Stimulated activated CD8-positive, alpha-beta memory T cell treated with anti-CD3 and anti-CD28 coated beads, Interleukin-15, amount 100 ng/mL, for 48 hours (primary cell): ENCODE measurements around the gene MEPCE.

ENCODE experiments used
- DNase-seq, 2 donors: peaks; one replicate each; pipeline ENCODE4 v3.0.0-alpha.2; 2020; ENCODE audit warnings: low read depth in 2 of 2

The MEPCE gene

DNA sequence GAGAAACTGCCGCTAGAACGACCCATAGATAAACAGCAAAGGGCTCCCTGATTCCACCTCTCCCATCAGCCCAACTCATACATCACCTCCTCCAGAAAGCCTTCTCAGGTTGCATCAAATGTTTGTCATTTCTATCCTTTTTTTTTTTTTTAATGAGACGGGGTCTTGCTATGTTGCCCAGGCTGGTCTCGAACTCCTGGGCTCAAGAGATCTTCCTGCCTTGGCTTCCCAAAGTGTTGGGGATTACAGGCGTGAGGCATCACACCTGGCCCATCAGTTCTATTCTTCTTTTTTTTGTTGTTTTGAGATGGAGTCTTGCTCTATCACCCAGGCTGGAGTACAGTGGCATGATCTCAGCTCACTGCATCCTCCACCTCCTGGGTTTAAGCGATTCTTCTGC lies 27.4 kb downstream of the MEPCE start:
- no peak for DNase-seq

DNA sequence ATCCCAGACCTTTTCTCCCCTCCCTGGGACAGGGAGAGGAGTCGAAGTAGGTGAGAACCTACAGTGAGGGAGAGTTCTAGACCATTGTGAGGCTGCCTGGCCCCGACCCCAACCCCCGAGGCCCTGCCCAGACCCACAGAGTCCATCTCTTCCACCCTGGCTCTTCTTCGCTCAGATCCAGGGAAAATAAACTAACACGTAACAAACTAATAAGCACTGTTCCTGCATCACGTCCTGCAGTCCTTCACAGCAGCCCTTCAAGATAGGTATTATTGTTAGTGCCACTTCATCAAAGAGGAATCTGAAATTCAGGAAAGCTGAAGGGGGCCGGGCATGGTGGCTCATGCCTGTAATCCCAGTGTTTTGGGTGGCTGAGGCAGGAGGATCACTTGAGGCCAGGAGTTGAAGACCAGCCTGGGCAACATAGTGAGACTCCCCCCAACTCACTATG lies 34.6 kb downstream of the MEPCE start, which contains the start of gene SPACDR:
TSS of gene SPACDR (minus strand) at position 51 of the 451 bp plus-strand sequence. CDS start 235 bp downstream, outside the sequence.
- DNase-seq = no peak

DNA sequence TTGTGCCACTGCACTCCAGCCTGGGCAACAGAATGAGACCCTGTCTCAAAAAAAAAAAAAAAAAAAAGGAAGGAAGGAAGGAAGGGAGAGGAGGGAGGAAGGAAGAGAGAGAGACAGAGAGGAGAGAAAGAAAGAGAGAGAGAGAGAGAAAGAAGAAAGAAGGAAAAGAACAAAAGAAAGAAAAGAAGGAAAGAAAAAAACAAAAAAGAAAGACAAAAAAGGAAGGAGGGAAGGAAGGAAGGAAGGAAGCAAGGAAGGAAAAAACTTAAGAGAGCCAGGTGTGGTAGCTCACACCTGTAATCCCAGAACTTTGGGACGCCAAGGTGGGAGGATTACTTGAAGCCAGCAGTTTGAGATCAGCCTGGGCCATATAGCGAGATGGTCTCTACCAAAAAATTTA lies 35.2 kb downstream of the MEPCE start:
- DNase-seq = no peak

DNA sequence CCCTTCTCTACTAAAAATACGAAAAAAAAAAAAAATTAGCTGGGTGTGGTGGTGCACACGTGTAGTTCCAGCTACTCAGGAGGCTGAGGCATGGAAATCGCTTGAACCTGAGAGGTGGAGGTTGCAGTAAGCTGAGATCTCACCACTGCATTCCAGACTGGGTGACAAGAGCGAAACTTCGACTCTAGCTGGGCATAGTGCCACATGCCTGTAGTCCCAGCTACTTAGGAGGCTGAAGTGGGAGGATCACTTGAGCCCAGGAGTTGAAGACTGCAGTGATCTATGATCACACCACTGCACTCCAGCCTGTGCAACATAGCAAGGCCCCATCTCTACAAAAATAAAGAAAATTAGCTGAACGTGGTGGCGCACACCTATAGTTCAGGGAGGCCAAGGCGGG lies 35.7 kb downstream of the MEPCE start:
- DNase-seq = no peak

DNA sequence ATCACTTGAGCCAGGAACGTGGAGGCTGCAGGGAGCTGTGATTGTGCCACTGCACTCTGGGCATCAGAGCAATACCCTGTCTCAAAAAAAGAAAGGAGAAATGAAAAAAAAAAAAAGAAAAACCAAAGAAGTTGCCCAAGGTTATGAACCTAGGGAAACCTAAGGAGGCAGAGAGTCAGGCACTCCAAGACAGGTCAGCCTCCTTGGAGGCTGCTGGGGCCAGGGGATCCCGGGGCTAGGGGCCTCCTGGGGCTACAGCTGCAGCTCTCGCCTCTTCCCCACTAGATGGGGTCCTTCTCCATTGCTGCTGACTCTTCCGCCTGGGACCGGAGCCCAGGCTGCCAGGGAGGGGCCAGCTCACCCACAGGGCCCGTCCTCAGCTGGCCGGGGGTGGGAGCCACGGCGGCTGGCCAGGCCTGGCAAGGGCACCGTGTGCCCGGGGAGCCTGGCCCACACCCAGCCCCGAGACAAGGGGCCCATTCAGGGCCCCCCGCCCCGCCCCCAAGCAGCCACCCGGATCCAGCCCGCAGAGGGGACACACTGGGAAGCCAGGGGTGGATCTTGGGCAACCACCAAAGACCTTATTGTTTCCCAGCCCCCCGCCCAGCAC lies 36.2 kb downstream of the MEPCE start:
- DNase-seq = no peak

DNA sequence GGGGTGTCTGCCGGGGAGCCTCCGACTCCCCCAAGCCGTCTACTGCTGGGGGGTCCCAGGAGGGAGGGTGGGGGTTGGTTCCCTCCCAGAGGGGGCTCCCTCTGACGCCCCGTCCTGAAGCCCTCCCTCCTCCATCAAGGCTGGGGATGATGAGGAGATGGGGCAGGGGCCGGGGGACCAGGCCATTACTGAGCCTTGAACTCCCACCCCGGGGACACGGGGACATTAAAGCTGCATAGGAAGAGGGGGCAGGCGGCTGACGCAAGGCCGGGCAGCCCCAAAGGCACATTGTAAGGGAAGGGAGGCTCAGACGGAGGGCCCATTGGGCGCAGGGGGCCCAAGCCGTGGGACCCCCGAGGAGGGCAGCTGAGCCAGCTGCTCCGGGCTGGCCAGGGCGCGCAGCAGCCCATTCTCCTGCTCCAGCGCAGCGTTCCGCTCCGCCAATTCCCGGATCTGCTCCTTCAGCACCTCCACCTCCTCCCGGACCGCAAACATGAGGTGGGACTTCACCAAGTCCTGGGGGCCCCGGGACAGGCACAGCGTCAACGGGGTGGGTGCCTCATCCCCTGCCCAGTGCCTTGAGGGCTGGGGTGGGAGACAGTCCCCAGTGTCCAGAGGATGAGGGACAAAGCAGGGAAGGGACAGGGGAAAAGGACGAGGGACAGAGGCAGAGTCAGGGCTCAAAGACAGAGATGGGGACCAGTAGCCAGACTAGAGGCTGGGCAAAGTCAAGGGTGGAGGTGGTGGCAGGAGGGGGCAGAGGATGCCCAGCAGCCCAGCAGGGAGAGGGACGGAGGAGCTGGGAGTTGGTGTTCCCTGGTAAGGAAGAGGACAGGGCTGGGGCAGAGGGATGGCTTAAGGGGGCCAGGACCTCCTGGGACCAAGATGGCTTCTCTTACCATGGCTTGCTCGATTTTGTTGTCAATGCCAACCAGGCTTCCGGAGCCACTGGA lies 37.3 kb downstream of the MEPCE start:
- no peak for DNase-seq

DNA sequence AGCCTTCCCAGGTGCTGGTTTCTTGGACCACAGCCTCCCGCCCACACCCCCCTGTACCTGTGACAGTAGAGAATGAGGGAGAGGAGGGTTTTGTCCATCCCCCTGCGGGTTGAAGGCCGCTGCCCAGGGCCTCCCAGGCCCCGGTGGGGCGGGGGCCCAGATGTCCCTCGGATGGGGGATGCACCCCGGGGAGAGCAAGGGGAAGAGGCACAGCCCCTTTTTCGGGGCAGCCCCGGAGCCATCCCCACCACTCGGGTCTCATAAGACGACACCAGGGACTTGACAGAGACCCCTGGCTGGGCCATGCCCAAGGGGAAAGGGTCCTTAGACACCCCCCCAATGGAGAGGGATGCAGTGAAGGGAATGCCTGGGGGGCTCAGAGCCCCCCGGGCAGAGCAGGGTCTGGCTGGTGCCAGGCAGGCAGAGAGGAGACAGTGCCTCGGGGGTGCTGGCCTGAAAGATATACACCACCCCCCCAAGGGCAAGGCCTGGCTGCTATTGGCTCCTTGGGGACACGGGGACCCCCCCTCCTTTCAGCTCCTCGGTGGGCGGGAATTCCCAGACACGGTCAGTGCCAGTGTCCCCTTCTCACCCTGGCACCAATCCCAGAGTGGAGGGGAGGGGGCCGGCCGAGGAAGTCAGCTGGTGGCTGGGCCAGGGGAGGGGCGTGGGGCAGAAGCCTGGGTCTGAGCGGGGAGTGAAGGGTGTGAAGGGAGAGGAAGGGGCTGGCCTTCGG lies 38.2 kb downstream of the MEPCE start:
- DNase-seq = no peak

DNA sequence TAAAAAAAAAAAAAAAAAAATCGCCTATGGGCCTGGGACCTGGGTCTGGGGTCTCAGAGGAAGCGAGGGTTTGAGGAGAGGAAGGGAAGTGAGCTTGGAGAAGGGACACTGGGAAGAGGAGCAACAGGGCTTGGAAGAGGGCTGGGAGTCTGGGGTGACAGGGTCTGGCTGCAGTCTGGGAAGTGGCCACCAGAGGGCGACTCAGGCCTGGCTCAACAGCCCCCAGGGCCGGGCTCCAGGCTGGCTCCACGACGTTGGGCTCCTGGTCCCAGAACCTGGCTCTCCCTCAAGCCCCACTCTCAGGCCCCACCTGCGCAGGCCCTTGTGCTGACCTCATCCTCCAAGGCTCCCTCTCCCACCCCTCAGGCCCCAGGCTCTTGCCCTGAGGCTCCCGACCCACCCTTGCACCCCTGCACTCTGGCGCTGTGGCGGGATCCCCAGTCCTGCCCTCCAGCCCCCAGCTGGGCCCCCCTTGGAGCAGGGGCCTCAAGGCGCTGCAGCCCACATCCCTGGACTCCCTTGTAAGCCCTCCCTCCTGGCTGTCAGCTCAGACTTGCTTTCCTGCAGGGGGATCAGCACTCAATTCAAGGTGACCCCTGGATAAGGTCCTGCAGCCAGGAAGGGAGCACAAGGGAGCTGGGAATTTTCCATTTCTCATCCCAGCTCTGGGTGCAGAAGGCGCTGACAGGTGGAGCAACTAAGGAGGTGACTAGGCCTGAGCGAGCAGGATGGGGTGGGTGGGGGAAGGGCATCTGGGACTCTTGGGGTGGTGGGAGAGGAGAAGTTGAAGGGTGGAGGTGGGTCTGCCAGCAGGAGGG lies 39.8 kb downstream of the MEPCE start:
- DNase-seq = peak; percentile 55 to 56

DNA sequence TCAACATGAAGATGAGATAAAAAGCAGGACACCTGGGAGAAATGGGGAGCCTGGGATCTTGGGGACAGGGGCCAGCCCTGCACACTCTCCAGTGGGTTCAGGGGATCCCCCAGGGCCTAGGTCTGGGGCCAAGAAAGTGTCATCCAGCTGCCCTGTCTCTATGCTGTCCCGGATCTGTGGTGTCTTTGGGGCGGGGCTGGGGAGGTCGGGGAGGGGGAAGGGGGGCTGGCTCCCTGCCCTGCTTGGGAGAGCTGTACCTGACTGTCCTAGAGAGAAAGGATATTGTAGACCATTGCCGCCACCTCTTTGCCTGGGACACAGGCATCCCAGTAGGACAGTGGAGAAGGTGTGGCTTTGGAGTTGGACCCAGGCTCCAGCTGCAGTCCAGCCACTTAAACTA lies 41.4 kb downstream of the MEPCE start:
- DNase-seq = no peak

DNA sequence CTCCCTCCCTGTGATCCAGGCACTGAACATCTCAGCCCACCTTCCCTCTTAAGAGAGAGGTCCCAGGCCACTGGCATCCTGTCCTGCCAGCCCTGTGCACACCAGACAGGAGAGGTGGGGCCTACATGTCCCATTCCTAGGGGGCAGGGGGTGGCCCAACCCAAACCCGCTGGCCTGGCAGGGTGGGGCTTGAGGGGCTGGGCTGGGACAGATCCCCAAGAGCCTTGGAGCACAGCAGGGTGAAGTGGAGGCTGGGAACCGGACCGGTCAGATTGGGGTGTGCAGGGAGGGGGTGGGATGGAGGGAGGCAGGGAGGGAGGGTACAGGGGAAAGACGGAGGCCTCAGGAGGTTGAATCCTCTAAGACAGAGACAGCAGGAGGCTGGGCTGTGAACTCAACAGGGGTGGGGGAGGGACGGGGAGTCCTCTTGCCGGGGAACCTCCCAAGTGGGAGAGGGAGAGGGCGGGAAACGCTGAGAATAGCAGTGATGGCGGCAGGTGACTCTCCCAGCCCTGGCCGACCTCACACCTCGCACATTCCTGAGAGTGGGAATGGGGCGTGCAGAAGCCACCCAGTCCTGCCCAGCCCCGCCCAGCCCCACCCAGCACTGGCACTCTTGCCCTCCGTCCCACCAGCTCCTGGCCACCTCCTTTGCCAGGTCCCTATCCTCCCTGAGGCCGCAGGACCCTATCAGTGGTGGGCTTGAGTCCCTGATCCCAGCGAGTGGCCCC lies 42.7 kb downstream of the MEPCE start:
- no peak for DNase-seq

DNA sequence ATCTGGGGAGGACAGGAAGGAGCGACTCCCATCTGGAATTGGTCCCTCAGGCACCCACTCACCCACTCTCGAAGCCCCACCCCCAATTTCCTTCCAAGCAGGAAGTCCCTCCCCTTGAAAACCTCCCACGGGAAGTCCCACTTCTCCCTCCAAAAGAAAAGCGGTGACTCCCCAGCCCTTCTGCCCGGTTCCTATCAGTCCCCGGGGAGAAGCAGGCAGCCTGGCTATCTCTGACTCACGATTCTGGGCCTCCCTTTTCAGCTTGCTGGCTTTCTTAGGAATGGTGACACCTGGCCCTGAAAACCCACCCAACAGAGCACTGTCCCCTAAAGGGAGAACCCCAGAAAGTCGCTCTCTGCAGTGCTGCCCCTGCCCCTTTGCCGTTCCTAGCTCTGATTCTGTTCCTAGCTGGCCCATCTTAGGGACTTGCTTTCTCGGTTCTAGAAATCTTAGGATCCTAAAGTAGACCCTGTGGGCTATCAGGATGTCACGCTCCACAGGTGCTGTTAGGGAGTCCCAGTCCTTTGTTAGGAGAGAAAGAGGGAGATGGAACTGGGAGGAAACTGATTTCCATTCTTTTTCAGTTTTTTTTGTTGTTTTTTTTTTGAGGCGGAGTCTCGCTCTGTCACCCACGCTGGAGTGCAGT lies 43.3 kb downstream of the MEPCE start:
- DNase-seq = no peak

DNA sequence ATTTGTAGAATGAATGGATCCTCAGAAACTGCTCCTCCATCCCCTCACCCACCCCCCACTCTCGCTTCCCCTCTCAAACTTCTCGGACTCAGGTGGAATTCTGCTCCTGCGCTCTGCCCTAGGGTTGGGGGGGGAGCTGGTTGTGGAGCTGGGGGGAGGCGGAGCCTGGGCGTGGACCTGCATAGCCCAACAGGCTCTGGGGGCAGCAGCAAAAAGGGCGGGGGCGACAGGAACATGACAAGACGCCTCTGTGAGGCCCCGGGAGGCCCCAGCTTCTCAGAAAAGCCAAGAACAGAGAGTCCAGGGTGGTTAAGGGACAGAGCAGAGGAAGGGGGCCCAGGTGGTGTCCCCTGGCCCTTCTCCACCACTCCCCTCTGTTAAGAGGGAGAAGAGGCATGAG lies 45.9 kb downstream of the MEPCE start:
- DNase-seq = no peak

DNA sequence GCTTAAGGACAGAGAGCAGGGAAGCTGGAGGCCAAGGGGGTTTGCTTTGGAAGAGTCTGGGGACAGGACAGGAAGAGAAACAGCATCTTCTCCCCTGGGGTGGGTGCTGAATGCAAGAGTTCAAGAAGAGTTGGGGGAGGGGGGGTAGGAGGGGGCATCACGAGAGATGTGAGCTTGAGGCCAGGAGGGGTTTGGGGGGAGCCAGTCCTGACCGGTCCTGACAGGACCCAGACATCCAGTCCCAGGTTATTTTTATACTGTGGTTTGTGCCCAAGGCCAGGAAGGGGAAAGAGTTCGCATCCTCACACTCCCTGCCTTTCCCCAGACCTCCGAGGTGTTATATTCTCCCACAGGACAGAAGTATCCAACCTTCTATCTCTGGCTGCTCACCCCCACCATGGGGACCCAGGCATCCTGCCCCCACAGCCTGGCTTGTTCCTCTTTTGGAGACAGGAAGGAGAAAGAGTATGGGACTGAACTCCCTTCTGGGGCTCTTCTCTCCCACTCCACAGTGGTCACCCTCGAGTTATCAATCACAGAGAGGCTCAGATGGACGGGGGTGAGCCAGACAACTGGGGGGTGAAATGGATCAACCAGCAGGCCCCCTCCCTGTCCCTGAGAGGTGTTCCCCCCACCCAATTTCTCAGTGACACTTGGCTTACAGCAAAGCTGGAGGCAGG lies 46.6 kb downstream of the MEPCE start:
- DNase-seq = no peak

DNA sequence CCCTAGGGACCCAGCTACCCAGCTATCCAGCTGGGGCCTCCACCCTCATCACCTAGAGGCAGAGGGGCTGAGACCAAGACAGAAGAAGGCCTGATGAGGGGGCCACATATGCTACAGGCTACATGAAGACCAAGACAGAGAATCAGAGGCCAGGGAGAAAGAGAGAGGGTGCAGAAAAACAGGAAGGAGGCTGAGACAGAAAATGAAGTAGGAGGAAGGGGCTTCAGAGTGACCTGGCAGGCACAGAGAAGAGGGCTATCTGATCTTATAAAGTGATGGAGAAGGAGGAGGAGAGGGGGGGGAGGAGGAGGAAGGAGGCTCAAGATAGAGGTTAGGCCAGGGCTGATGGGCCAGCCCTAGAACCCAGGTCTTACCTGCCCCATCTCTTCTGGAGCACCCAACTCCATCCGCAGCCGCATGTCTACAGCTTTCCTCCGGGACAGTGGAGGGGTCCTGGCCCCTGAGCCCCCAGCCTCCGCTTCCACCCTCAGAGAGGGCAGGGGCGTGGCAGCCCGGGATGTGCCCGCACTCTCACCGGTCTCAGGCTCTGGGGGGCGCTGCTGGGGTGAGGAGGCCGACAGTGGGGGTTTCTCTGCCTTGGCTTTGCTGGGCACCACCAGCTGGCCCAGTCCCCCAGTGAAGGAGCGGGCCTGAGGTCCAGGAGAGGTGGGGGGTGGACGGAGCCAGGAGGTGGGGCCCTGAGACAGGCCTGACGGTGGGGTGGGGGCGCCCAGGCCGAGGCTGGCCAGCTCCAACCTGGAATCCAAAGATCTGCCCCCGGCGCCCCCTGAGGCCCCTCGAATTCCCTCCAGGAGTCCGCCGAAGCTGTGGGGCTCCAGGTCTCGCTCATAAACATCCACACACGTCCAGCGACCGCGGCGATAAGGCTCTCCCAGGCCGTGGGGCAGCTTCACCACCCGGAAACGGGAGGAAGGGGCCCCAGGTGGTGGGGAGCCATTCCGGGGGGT lies 47.6 kb downstream of the MEPCE start:
- peak in 1 of 2 donors; percentile 36 for DNase-seq

DNA sequence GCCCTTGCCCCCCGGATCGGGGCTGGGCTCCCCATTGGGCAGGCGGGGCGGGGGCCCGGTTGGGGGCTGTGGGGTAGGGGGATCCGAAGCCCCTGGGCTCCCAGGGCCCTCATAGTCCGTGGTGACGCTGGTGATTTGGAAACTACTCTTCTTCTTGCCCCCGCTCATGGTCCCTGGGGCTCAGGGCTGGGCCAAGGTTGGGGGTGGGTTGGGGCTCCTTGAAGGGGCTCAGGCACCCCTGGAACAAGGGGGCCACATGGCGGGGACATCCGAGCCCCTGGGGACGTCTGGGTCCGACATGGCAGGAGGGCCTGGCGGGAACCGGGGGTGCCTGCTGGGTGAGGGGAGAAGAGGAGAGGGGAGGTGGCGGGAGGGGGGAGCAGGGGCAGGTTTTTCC lies 48.2 kb downstream of the MEPCE start:
- no peak for DNase-seq

DNA sequence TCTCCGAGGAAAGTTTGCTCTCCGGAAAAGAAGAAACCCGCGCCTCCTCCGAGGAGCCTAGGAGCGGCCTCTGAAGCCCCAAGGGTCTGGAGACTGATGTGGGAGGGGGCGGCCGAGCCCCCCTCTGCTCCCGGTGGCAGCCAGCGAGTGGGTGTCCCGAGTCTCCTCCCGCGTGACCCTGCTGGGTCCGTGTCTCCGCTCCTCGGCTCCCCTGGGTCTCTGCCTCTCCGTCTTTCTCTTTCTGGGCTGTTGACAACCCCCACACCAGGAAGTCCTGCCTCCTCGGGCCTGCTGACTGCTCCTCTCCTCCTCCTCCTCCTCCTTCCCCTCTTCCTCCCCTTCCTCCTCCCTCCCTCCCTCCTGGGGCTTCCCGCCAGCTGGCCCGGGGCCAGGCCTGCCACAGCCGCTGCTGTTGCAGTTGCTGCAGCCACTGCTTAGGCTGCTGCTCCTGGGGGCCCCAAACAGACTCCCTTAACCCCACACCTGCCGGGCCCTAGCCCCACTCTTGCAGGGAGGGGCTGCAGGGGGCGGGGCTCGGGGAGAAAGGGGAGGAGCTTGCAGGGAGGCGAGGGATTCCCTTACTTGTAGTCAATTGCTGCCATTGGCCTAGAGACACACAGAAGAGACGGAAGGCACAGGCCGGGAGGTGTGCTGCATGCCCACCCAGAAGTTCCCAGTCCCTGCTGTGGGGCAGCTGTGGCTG lies 49.5 kb downstream of the MEPCE start, which contains the start of gene TSC22D4:
TSS of gene TSC22D4 (minus strand) at position 257 of the 703 bp plus-strand sequence. CDS start 1,176 bp downstream, outside the sequence.
- peak; percentile 83 to 85 for DNase-seq

DNA sequence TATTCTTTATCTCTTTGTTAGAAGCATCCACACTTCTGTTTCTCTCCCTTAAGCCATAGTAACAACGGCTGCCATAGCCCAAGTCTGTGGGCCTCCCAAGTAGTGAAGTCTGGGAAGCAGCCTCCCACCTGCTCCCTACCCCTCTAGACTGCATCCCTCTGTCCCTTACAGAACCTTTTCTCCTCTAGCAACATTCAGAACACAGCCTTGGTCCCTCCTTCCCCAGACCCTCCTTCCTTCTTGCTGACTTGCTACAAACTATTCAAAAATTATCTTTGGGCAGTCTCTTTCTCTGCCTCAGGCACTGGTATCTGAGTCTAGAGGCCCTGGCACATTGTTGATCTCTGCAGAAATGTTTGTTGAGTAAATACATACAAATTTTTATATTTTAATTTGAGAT lies 51.8 kb downstream of the MEPCE start:
- DNase-seq = no peak

DNA sequence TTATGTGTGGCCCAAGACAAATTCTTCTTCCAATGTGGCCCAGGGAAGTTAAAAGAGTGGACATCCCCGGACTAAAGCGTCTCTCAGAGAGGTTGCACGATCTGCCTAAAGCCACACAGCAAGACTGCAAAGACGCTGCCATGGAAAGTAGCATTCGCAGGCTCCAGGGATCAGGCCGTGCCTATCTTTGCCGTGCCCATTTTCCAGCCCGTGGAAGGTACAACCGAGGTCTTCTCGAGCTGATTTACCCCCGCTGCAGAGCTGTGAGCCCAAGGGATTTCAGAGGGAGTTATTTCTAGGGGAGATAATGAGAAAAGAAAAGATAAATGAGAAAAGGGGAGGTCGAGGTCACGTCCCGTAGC lies 53.1 kb downstream of the MEPCE start:
- no peak for DNase-seq
